Colonic mucosa (tissue), 4 donors: ENCODE results near the gene PDZD2. TPM values are rescaled to one million over a fixed set of nuclear protein-coding genes. Genes with fewer than 3 reads are reported as not detected.

ENCODE experiments used
- DNase-seq: peaks from one replicate; pipeline ENCODE4 v3.0.0-alpha.2; 2020
- H3K27ac ChIP-seq: fragments of 200-600 bp; one replicate; pipeline ENCODE4 v1.8.0; 2021
- H3K27me3 ChIP-seq: fragments of 200-600 bp; one replicate; pipeline ENCODE4 v1.8.0; 2021
- H3K36me3 ChIP-seq: fragments of 200-600 bp; one replicate; pipeline ENCODE4 v1.8.0; 2021
- H3K4me1 ChIP-seq: fragments of 200-600 bp; one replicate; pipeline ENCODE4 v1.8.0; 2021; ENCODE audit warnings: mild to moderate bottlenecking
- H3K4me3 ChIP-seq: fragments of 200-600 bp; one replicate; pipeline ENCODE4 v1.8.0; 2021
- H3K9ac ChIP-seq, 2 donors: one replicate each; pipeline ENCODE4 v1.7.0; 2013; ENCODE audit warnings: control low read depth in 2 of 2, low read depth in 2 of 2, low read length in 2 of 2
- H3K9me3 ChIP-seq: fragments of 200-600 bp; one replicate; pipeline ENCODE4 v1.8.0; 2021
- CTCF ChIP-seq: fragments of 200-600 bp; IDR thresholded peaks from one replicate; pipeline ENCODE4 v1.8.0; 2022; ENCODE audit warnings: antibody characterized with exemption, mild to moderate bottlenecking
- intact Hi-C: fragments of 100-400 bp; cut with DNase I; formaldehyde crosslinking; loops from one replicate; pipeline ENCODE4 v1.14.1; 2022
- total RNA-seq, 2 donors: library from RNA; stranded (reverse); fragmentation: NEBNext Ultra II Directional in 1 of 2; extraction: Animal tissue kit (Norgen Biotek cat#: 25700) in 1 of 2; gene quantifications; one replicate each; pipeline ENCODE4 v1.2.1, GENCODE V29; 2021
- donor health status: healthy.
- donor health status: DM: no; HTN: no; CAD: no.
- donor health status: DM: no; HTN: no; CAD: no.

Gene PDZD2
- total RNA-seq, 2 donors from 2014 or later = 1.8 to 2.3 TPM

GRCh38 chr5:31986101-31986500 lies 347.2 kb downstream of the PDZD2 start:
- no peaks in the 10 kb centered on the region for H3K4me1 ChIP-seq
- no peak overlapping the region for H3K4me3 ChIP-seq
- no peak overlapping the region for H3K27ac ChIP-seq
- no peaks in the 10 kb centered on the region for H3K27me3 ChIP-seq
- no peak for TF ChIP-seq CTCF
- no peak overlapping the region for H3K9ac ChIP-seq
- no peaks in the 10 kb centered on the region for H3K9me3 ChIP-seq
- intact Hi-C loops = no loop called here
- DNase-seq = no peak
- no peaks in the 10 kb centered on the region for H3K36me3 ChIP-seq

- Histone ChIP-seq H3K4me1 (no peaks in the 10 kb centered on the region), H3K36me3 (no peaks in the 10 kb centered on the region), H3K9ac (no peak overlapping the region), H3K27me3 (no peaks in the 10 kb centered on the region), H3K9me3 (no peaks in the 10 kb centered on the region), H3K27ac (no peak overlapping the region), H3K4me3 (no peak overlapping the region)
- no peak for TF ChIP-seq CTCF
- intact Hi-C loops = no loop called here
- DNase-seq = no peak
These were observed 349.2 kb downstream of the PDZD2 start for GRCh38 chr5:31987985-31988710.

GRCh38 chr5:31990081-31990650 lies 351.2 kb downstream of the PDZD2 start:
- DNase-seq = no peak
- no peak overlapping the region for H3K27ac ChIP-seq
- no peak for TF ChIP-seq CTCF
- intact Hi-C loops = no loop called here
- no peak overlapping the region for H3K4me3 ChIP-seq
- no peaks in the 10 kb centered on the region for H3K27me3 ChIP-seq
- no peaks in the 10 kb centered on the region for H3K36me3 ChIP-seq
- H3K9me3 ChIP-seq = no peaks in the 10 kb centered on the region
- no peaks in the 10 kb centered on the region for H3K4me1 ChIP-seq
- no peak overlapping the region for H3K9ac ChIP-seq

- Histone ChIP-seq H3K9ac (no peak overlapping the region), H3K27me3 (no peaks in the 10 kb centered on the region), H3K4me1 (no peaks in the 10 kb centered on the region), H3K9me3 (no peaks in the 10 kb centered on the region), H3K4me3 (no peak overlapping the region), H3K27ac (no peak overlapping the region), H3K36me3 (no peaks in the 10 kb centered on the region)
- no peak for DNase-seq
- intact Hi-C loops = no loop called here
- no peak for TF ChIP-seq CTCF
These were observed 351.8 kb downstream of the PDZD2 start for GRCh38 chr5:31990701-31991110.

- H3K4me1 ChIP-seq = no peaks in the 10 kb centered on the region
- no peaks in the 10 kb centered on the region for H3K9me3 ChIP-seq
- H3K27me3 ChIP-seq = no peaks in the 10 kb centered on the region
- intact Hi-C loops = no loop called here
- no peak overlapping the region for H3K27ac ChIP-seq
- no peaks in the 10 kb centered on the region for H3K36me3 ChIP-seq
- TF ChIP-seq CTCF = no peak
- DNase-seq = no peak
- no peak overlapping the region for H3K9ac ChIP-seq
- H3K4me3 ChIP-seq = no peak overlapping the region
These were observed 353.4 kb downstream of the PDZD2 start for GRCh38 chr5:31992377-31992776.
